GM12878 (cell line): Measurements from ENCODE around the gene ZDHHC14.

Source experiments
- CBFB ChIP-seq: IDR thresholded peaks from 2 replicates; pipeline ENCODE4 v1.6.1; 2016; ENCODE audit warnings: antibody characterized with exemption, low read depth
- MXI1 ChIP-seq: fragments of 150-350 bp; IDR thresholded peaks from 2 replicates; pipeline ENCODE4 v1.6.1; 2011; ENCODE audit warnings: low read depth, mild to moderate bottlenecking, inconsistent platforms, low read length, improper control_type of control experiment
- NR2F1 ChIP-seq: fragments of 450-650 bp; conservative IDR thresholded peaks from 2 replicates; pipeline ENCODE4 v1.6.1; 2017; ENCODE audit warnings: mild to moderate bottlenecking
- POLR2AphosphoS5 ChIP-seq: IDR thresholded peaks from 2 replicates; pipeline ENCODE4 v1.6.1; 2011; ENCODE audit warnings: mild to moderate bottlenecking, low read length, inconsistent platforms
- SMAD1 ChIP-seq: fragments of 450-650 bp; IDR thresholded peaks from 2 replicates; pipeline ENCODE4 v1.6.1; 2018; ENCODE audit warnings: mild to moderate bottlenecking, low read depth; ENCODE audit not compliant: partially characterized antibody
- SMC3 ChIP-seq: IDR thresholded peaks from 2 replicates; pipeline ENCODE4 v1.6.1; 2011; ENCODE audit warnings: low read length, improper control_type of control experiment, borderline replicate concordance
- SPI1 ChIP-seq: IDR thresholded peaks from 2 replicates; pipeline ENCODE4 v1.6.1; 2011; ENCODE audit warnings: low read depth, mild to moderate bottlenecking, low read length, moderate library complexity, borderline replicate concordance; ENCODE audit not compliant: insufficient read depth
- ZNF207 ChIP-seq: fragments of 450-650 bp; IDR thresholded peaks from 2 replicates; pipeline ENCODE4 v1.6.1; 2014; ENCODE audit warnings: antibody characterized with exemption, mild to moderate bottlenecking, borderline replicate concordance
- TF ChIP-seq, protein P1 (sequence below): IDR thresholded peaks from 2 replicates; pipeline ENCODE4 v1.6.1; 2011; ENCODE audit warnings: low read depth, low read length, improper control_type of control experiment, borderline replicate concordance
- TF ChIP-seq, protein P2 (sequence below): IDR thresholded peaks from 2 replicates; pipeline ENCODE4 v1.6.1; 2011; ENCODE audit warnings: borderline replicate concordance, low read depth, mild to moderate bottlenecking, moderate library complexity, mixed read lengths, low read length; ENCODE audit not compliant: insufficient read depth; ENCODE audit errors: extremely low read length
- TF ChIP-seq, protein P3 (sequence below): IDR thresholded peaks from 2 replicates; pipeline ENCODE4 v1.6.1; 2012; ENCODE audit warnings: mild to moderate bottlenecking, low read depth, low read length

DNA sequence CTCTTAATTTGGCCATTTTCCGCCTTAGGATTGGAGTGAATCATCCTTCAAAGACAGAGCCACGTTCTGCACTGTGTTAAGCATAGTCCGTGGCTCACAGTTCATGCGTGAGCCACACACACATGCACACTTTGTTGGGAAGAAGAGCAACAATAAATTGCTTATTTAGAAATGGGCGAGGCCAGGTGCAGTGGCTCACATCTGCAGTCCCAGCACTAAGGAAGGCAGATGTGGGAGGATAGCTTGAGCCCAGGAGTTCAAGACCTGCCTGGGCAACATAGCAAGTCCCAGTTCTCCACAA, 131.3 kb downstream of the ZDHHC14 start:
- TF ChIP-seq MXI1 (no peak), POLR2AphosphoS5 (no peak), SPI1 (no peak), SMC3 (no peak), SMAD1 (no peak), ZNF207 (no peak), CBFB (no peak), NR2F1 (no peak)
- TF ChIP-seq, protein P1, sequence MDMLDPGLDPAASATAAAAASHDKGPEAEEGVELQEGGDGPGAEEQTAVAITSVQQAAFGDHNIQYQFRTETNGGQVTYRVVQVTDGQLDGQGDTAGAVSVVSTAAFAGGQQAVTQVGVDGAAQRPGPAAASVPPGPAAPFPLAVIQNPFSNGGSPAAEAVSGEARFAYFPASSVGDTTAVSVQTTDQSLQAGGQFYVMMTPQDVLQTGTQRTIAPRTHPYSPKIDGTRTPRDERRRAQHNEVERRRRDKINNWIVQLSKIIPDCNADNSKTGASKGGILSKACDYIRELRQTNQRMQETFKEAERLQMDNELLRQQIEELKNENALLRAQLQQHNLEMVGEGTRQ, result no peak
- TF ChIP-seq, protein P2, sequence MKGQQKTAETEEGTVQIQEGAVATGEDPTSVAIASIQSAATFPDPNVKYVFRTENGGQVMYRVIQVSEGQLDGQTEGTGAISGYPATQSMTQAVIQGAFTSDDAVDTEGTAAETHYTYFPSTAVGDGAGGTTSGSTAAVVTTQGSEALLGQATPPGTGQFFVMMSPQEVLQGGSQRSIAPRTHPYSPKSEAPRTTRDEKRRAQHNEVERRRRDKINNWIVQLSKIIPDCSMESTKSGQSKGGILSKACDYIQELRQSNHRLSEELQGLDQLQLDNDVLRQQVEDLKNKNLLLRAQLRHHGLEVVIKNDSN, result no peak
- TF ChIP-seq, protein P3, sequence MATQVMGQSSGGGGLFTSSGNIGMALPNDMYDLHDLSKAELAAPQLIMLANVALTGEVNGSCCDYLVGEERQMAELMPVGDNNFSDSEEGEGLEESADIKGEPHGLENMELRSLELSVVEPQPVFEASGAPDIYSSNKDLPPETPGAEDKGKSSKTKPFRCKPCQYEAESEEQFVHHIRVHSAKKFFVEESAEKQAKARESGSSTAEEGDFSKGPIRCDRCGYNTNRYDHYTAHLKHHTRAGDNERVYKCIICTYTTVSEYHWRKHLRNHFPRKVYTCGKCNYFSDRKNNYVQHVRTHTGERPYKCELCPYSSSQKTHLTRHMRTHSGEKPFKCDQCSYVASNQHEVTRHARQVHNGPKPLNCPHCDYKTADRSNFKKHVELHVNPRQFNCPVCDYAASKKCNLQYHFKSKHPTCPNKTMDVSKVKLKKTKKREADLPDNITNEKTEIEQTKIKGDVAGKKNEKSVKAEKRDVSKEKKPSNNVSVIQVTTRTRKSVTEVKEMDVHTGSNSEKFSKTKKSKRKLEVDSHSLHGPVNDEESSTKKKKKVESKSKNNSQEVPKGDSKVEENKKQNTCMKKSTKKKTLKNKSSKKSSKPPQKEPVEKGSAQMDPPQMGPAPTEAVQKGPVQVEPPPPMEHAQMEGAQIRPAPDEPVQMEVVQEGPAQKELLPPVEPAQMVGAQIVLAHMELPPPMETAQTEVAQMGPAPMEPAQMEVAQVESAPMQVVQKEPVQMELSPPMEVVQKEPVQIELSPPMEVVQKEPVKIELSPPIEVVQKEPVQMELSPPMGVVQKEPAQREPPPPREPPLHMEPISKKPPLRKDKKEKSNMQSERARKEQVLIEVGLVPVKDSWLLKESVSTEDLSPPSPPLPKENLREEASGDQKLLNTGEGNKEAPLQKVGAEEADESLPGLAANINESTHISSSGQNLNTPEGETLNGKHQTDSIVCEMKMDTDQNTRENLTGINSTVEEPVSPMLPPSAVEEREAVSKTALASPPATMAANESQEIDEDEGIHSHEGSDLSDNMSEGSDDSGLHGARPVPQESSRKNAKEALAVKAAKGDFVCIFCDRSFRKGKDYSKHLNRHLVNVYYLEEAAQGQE, result no peak
